Mesothelial cell of epicardium (in vitro differentiated cells): ENCODE data around the gene IL16. TPM values are rescaled to one million over a fixed set of nuclear protein-coding genes. Genes with fewer than 3 reads are reported as not detected.

Experiments
- DNase-seq, 2 experiments: peaks; one replicate each; pipeline ENCODE4 v3.0.0; 2021; ENCODE audit warnings: low spot score in 2 of 2; ENCODE audit not compliant: unreplicated experiment in 2 of 2
- H3K27ac Mint-ChIP-seq: 2 replicates; pipeline ENCODE4 v1.8.0; 2021; ENCODE audit warnings: mixed read lengths
- H3K27me3 Mint-ChIP-seq: 2 replicates; pipeline ENCODE4 v1.8.0; 2021; ENCODE audit warnings: low read depth, mixed read lengths
- H3K36me3 Mint-ChIP-seq: 2 replicates; pipeline ENCODE4 v1.8.0; 2021; ENCODE audit warnings: mixed read lengths
- H3K4me1 Mint-ChIP-seq: 2 replicates; pipeline ENCODE4 v1.8.0; 2021; ENCODE audit warnings: mixed read lengths
- H3K4me3 Mint-ChIP-seq: 2 replicates; pipeline ENCODE4 v1.8.0; 2021; ENCODE audit warnings: mild to moderate bottlenecking, moderate library complexity, mixed read lengths
- H3K9me3 Mint-ChIP-seq: 2 replicates; pipeline ENCODE4 v1.8.0; 2021; ENCODE audit warnings: mixed read lengths
- CTCF ChIP-seq: fragments of 200-600 bp; sonication (generic); IDR thresholded peaks from one replicate; pipeline ENCODE4 v1.5.0; 2021; ENCODE audit warnings: antibody characterized with exemption; ENCODE audit not compliant: unreplicated experiment
- total RNA-seq: library from RNA; stranded (reverse); gene quantifications from 3 replicates; pipeline ENCODE4 v1.2.1, GENCODE V29; 2021

Gene IL16
- total RNA-seq, 1 donor from 2014 or later, result 0.27 TPM

- peak in 1 of 2 experiments; percentile 50 for DNase-seq
- H3K9me3 Mint-ChIP-seq, result no peaks in the 10 kb centered on the region
- peak overlapping the region; percentile 80 for H3K27ac Mint-ChIP-seq
- no peaks in the 10 kb centered on the region for H3K36me3 Mint-ChIP-seq
- no peak overlapping the region for H3K4me3 Mint-ChIP-seq
- peaks cover 2% of the 10 kb centered on the region for H3K27me3 Mint-ChIP-seq
- H3K4me1 Mint-ChIP-seq, result peaks cover 46% of the 10 kb centered on the region
- TF ChIP-seq CTCF, result no peak
These were observed 141.7 kb downstream of the IL16 start for GRCh38 chr15:81338170-81339007.

GRCh38 chr15:81339321-81339720 lies 142.6 kb downstream of the IL16 start:
- no peak for DNase-seq
- H3K27me3 Mint-ChIP-seq, result peaks cover 5% of the 10 kb centered on the region
- no peak for TF ChIP-seq CTCF
- H3K27ac Mint-ChIP-seq, result peak overlapping the region; percentile 80
- no peaks in the 10 kb centered on the region for H3K36me3 Mint-ChIP-seq
- peaks cover 46% of the 10 kb centered on the region for H3K4me1 Mint-ChIP-seq
- no peaks in the 10 kb centered on the region for H3K9me3 Mint-ChIP-seq
- no peak overlapping the region for H3K4me3 Mint-ChIP-seq

GRCh38 chr15:81339851-81340250 lies 143.2 kb downstream of the IL16 start:
- Mint-ChIP-seq H3K9me3 (peaks cover 3% of the 10 kb centered on the region), H3K4me1 (peaks cover 41% of the 10 kb centered on the region), H3K4me3 (no peak overlapping the region), H3K36me3 (no peaks in the 10 kb centered on the region), H3K27ac (no peak overlapping the region), H3K27me3 (peaks cover 5% of the 10 kb centered on the region)
- DNase-seq, result no peak
- TF ChIP-seq CTCF, result no peak

GRCh38 chr15:81341351-81341750 lies 144.7 kb downstream of the IL16 start:
- Mint-ChIP-seq H3K9me3 (peaks cover 3% of the 10 kb centered on the region), H3K27me3 (peaks cover 7% of the 10 kb centered on the region), H3K4me1 (peaks cover 32% of the 10 kb centered on the region), H3K36me3 (no peaks in the 10 kb centered on the region), H3K4me3 (no peak overlapping the region), H3K27ac (no peak overlapping the region)
- TF ChIP-seq CTCF, result no peak
- no peak for DNase-seq

- Mint-ChIP-seq H3K27ac (no peak overlapping the region), H3K36me3 (no peaks in the 10 kb centered on the region), H3K27me3 (peaks cover 18% of the 10 kb centered on the region), H3K4me1 (peaks cover 18% of the 10 kb centered on the region), H3K4me3 (no peak overlapping the region), H3K9me3 (peaks cover 3% of the 10 kb centered on the region)
- DNase-seq, result no peak
- no peak for TF ChIP-seq CTCF
These were observed 146.7 kb downstream of the IL16 start for GRCh38 chr15:81343371-81343770.
